Femur (tissue), 1 donor: ENCODE measurements around the gene SHISA7.
"Not testable (repeated sequence)": the region's sequence is repeated elsewhere in the genome, so short reads cannot be mapped to it uniquely, and the experiment has no call there.

Experiments
- DNase-seq: peaks from one replicate; pipeline ENCODE4 v3.0.0-alpha.2; 2017

The SHISA7 gene

DNA sequence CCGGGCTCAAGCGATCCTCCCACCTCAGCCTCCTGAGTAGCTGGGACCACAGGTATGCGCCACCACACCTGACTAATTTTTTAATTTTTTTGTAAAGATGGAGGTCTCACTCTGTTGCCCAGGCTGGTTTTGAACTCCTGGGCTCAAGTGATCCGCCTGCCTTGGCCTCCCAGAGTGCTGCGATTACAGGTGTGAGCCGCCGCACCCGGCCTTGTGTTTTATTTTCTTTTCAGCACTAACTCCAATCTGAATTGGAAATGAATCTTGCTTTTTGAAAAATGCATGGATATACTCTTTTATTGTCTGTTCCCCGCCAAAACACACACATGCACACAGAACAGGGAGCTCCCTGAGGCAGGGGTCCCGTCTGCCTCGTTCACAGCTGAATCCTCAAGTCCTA lies 19.6 kb upstream of the SHISA7 start:
- no peak for DNase-seq

DNA sequence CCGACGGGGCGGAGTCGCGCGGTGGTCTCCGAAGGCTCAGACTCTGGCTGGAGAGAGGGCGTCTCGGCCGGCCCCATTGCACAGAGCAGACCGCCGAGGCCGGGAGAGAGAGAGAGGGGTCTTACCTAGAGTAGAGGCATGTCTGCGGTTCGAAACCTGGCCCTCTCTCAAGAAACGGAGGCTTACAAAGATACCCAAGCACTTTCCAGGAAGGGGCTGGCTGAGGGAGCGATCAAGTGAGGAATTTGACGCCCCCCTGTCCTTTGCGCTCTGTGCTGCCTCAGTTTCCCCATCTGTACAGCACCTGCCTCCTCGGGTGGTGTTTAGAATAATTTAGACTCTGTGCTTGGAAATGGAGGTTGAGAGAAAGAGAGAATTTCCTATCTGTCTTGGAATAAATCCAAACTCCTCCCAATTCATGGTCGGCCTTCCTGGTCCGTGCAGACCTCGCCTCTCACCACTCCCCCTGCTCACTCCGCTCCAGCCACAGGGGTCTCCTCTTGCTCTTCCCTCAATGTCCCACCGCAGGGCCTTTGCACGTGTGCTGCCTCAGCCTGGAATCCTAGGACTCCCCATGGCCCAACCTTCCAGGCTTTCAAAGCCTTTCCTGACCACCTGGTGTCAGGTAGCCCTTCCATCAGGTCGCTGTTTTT lies 19.0 kb upstream of the SHISA7 start:
- no peak for DNase-seq

DNA sequence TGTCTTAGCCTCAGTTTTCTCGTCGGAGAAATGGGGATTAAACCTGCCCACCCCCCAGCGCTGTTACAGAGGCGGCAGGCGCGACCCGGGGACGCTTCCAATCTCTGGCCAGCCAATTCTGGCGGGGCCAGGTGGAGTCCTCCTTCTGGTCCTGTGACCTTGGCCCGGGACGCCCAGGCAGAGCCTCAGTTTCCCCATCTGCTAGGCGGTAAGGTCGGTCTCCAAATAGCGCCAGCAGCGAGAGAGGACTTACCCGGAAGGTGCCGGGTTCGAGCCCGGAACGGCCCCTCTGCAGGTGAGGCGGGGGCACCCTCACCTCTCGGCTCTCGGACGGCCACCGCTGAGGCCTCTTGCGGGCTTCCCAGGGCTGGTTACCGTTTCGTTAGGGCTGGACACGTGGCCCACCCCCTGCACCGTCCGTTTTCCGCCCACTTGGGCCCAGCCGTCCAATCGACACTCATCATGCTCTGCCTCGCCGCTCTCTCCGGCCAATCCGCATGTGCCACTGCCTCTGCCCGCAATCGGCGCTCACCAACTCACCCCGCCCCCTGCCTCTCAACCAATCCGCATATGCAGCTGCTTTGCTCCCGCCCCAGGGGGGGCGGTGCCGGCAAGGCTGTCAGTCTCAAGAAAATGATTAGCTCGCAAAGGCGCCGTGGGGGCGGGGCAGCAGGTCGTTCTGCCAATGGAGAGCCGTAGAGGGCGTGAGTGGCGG lies 18.3 kb upstream of the SHISA7 start, which contains the start of gene ISOC2:
TSS of gene ISOC2 (minus strand) at position 384 of the 715 bp plus-strand sequence. CDS start 5,156 bp downstream, outside the sequence.
- peak; percentile 100 for DNase-seq

DNA sequence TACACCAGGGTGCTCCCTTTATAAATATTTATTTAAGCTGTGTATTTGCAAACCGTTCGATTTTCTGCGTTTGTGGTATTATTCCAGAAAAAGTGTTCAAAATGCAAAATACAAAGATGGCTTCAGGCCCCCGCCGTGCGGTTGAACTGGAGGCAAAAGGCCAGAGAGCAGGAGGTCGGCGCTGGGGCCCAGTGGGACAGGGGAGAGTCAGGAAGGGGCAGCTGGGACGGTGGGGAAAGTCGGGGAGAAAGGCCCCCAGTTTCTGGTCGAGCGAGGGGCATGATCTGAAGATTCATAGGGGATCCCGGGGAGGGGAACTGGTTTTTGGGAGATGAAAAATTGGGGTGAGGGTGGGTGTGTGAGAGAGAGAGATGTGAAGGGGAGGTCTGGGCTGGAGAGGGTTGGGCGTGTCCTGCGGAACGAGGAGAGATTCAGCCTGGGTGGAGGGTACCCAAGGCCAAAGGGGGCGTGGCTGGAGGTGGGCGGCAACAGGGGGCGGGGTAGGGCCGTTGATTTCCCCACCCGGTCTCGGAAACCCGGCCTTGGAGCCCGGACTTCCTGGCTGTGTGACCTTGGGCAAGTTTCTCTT lies 17.7 kb upstream of the SHISA7 start:
- peak; percentile 94 for DNase-seq

DNA sequence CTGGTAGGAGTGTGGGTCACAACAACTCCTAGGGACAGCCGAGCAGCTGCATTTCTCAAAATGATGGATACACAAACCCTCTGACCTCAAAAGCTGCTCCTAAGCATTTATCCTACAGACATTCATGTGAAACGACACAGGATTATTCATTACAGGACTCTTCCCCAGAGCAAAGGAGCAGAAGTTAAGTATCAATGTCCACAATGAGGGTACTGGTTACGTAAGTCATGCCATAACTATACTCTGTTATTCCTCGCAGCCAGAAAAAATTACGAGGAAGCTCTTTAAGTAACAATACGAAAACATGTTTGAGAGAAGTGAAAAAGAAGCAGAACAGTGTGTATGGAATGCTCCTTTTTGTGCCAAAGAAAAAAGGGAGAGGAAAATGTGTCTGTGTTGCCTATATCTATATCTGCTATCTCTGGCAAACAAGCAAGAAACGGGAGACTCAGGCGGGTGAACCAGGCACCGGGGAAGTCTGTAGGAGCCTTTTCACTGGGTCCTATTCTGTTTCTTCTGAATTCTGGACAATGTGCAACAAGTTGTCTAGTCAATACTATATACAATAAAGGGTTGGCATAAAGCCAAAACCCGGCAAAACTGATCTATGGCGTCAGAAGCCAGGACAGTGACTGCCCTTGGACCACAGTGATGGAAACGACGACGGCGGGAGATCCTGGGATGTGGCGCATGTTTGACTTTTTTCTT lies 17.0 kb upstream of the SHISA7 start:
- no peak for DNase-seq

DNA sequence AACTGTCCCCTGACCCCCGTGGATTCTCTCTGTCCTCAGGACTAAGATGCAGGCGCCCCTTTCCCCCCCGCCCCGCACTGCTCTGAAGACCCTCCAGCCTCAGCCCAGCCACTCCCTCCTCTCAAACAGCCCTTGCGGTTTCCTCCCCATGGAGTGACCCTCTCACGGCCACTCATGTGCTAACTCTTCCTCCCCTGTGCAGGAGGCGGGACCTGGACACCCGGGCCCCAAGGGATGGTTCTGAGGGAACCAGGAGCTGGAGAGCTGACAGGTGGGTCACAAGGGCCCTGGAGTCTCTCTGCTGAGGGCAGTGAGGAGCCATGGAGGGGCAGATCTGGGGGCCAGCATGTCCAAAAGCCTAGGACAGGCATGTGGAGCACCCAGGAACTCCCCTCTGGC lies 16.4 kb upstream of the SHISA7 start:
- DNase-seq: no peak

DNA sequence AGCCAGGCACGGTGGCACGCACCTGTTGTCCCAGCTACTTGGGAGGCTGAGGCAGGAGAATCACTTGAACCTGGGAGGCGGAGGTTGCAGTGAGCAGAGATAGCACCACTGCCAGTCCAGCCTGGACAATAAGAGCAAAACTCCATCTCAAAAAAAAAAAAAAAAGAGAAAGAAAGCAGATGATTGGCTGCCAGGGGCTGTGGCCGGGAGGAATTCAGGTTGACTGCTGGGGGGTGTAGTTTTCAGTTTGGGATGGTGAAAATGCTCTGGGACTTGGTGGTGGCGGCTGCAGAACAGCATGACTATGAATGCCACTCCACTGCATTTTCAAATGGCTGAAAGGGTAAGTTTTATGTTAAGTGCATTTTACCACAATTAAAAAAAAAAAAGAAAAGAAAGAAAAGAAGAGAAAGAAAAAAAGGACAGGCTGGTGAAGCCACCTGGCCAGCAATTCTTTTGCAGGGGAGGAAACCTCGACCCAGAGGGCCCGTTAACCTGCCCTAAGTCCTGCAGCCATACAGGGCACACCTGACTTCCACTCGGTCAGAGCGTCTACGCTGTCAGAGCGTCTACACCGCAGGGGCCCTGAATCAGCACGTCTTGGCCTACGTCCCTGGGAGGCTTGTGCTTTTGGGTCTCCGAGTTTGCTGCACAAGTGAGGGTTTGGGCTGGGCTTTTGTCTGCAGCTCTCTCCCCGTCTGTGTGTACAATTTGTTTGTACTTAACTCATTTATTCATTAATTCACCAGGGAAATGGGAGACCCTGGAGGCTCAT lies 14.8 kb upstream of the SHISA7 start:
- DNase-seq: no peak

DNA sequence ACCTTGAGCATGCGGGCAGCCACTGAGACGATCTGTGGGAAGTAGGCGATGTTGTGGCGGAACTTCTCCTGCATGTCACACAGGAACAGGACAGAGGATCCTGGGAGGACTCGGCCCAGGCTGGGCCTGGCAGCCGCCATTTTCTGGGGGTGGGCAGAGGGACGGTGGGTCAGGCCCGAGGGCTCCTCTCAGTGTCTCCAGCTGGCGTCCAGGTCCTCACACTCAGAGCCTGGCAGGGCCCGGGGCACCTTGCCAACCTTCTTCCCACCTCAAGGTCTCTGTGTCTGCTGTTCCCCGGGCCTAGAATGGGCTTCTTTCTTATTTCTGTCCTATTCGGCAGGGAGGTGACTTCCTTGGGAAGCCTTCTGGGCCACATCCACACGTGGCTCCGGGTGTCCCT lies 13.2 kb upstream of the SHISA7 start:
- no peak for DNase-seq

DNA sequence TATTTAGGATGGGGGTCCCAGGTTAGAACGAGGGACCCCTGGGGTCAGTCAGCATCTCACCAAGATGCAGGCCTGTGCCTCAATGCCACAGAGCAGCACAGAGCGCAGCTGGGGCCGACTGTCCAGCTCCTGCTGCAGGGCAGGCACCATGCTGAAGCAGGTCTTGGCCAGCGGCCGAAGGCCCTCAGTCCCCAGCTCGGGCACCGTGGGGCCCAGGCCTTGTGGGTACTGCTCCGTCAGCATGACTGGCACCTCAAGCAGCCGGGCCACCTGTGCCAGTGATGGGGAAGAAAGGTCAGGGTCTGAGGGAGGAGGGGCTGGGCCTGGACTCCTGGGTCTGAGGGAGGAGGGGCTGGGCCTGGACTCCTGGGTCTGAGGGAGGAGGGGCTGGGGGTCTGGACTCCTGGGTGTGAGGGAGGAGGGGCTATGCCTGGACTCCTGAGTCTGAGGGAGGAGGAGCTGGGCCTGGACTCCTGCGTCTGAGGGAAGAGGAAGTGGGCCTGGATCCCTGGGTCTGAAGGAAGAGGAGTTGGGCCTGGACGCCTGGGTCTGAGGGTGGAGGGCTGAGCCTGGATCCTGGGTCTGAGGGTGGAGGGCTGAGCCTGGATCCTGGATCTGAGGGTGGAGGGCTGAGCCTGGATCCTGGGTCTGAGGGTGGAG lies 12.6 kb upstream of the SHISA7 start:
- DNase-seq: no peak

DNA sequence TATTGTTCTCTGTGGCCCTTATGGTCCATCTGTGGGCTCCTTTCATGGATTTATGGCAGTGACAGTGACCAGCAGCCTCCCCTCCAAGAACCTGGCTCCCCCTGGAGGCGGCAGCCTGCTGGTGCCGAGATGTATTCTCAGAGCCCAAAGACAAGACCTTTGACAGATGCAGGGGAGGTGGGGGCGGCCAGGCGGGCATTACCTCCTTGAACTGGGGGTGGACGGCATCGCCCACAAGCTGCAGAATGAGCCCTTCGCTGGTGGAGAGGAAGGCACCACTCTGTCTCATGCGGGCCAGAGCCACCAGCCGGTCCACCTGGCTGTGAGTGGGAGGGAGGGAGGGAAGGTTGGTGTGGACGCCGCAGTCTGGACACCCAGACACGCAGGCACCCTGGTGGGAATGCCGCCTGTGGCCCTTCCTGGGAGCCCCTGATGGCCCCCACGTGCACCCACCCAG lies 11.7 kb upstream of the SHISA7 start:
- no peak for DNase-seq

DNA sequence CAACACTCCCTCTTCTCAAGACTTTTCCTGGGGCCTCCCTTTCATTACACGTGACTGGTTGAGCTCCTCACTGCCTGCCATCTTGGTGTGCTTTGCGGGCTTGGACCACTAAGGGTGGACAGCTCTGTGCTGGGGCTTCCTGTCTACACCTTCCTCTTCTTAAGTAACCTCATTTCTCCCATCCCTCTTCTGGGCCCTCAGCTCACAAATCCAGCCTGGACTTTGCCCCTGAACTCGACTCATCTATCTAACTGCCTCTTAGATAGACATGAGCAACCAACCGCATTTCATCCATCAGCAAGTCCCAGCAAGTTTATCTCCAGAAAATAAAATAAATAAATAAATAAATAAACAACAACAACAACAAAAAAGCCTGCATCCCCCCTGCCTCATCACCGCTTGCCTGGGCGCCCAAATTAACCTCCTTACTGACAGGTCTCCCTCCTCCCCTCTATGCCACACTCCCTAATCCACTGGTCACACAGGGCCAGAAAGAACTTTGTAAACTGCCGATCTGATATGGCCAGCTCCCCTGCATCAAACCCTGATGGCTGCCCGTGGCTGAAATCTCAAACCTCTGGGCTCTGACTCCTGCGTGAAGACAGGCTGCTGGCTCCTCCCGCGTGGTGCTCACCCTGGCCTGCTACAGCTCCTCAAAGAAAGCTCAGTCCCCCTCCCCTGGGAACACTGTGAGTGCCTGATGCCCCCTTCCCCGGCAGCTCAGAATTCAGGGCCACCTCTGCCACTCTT lies 10.6 kb upstream of the SHISA7 start:
- no peak for DNase-seq

DNA sequence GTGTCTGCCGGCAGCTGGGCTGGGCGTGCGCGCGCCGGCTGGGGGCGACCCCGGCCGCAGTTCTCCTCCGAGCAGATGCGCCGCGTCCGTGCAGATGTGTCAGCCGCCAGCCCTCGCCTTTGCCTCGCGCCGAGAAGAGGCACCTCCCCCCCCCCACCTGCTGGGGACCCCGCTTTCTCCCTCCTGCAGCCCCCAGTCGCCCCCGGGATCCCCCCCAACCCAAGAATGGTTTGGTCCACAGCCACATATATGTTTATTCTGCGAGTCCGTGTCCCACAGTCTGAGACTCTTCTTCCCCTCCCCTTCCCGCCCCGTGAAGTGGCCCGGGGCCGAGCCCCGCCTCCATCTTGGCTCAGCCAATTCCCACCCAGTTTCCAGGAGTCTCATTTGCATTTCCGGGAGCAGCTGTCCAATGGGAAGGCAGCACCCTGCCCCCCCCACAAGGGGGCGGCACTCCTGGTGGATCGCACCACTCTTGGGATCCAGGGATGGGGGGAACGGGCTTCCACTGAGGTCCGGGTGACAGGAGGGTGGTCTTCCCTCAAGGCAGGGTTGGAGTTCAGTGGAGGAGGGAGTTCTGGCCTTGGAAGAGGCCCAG lies 9.7 kb upstream of the SHISA7 start:
- peak; percentile 94 for DNase-seq

DNA sequence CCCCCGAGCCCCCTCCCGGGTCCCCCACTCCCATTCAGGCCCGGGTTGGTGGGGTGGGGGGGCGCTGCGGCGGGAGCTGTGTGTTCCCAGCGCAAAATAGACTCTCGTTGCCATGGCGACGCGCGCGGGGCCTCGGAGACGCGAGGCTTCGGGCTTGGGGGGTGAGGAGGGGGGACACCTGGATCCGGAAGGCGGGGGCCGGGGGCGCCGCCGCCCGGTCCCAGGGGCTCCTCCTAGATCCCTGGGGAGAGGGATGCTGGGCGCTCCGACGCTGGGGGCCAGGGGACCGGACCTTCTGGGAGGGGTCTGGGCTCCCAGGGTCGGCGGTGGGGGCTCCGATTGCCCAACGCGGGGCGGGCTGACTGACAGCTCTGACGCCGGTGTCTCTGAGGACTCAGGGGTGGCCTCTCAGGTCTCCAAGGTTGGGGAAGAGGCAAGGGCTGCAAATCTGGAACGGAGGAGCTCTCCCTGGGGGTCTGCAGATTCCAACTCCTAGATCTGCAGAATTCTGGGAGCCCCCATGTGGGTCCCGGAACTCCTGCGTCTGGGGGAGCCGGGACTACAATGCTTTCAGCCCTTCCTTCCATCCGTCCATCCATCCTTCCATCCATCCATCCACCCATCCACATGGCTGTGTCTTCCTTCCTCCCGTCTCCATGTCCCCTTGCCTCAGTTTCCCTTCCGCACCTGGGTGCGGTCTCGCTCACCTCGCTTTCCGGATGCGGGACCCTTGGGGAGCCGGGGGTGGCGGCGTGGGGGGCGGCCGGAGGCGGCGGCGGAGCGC lies 9.1 kb upstream of the SHISA7 start:
- DNase-seq: no peak

DNA sequence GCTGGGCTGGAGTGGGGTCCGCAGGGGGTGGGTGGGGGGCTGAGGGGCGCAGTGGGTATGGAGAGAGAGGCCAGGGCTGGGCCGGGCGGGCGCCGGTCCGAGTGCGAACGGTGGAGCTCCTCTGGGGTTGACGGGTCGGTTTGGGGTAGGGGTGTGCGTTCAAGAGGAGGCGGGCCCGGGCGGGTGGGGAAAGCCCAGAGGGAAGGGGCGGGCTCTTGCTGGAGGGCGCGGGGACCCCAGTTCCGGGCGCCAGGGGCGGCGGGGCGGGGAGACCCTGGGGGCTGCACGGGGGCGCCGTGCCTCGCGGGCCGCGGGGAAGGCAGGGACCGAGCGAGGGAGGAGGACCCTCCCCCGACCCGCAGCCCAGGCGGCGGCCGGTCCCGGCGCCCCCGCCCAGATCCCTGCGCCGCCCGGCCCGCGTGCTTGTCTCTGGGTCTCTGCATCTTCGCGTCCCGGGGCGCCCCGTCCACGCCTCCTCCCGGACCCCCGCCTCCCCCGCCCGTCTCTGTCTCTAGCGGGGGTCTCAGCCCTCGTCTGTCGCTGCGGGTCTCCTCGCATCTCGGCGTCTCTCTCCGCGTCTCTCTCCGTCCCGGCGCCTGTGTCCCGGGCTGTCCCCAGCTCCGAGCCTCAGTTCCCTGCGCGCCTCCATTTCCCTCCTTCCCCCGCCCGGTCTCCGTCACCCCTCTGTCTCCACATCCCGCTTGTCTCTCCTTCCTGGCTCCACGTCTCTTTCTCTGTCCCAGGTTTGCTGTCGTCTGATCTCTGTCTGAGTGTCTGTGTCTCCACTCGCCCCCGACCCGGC lies 8.3 kb upstream of the SHISA7 start:
- DNase-seq: no peak

DNA sequence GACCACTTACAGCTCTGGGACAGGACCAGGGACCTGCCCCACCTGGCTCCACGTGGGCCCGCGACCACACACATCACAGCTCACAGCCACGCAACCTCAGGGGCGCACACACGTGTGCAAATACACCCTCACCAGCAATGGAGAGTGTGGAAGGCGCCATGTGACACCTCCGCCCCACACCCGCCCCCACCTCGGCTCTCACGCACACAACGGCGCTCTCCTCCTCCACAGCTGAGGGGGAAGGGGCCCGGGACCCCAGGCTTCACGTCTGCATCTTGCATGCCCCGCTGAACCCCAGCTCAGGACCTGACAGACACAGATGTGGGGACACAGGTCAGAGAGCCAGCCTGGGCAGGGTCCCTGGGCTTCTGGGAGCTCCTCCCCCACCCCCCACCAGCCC lies 6.4 kb upstream of the SHISA7 start:
- no peak for DNase-seq

DNA sequence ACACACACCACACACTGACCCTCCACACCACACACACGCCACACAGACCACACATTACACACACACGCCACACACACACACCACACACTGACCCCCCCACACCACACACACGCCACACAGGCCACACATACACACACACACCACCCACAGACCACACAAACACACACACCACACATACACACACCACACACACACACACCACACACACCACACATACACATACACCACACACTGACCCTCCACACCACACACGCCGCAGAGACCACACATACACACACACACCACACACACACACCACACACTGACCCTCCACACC lies 5.0 kb upstream of the SHISA7 start:
- not testable (repeated sequence) for DNase-seq

DNA sequence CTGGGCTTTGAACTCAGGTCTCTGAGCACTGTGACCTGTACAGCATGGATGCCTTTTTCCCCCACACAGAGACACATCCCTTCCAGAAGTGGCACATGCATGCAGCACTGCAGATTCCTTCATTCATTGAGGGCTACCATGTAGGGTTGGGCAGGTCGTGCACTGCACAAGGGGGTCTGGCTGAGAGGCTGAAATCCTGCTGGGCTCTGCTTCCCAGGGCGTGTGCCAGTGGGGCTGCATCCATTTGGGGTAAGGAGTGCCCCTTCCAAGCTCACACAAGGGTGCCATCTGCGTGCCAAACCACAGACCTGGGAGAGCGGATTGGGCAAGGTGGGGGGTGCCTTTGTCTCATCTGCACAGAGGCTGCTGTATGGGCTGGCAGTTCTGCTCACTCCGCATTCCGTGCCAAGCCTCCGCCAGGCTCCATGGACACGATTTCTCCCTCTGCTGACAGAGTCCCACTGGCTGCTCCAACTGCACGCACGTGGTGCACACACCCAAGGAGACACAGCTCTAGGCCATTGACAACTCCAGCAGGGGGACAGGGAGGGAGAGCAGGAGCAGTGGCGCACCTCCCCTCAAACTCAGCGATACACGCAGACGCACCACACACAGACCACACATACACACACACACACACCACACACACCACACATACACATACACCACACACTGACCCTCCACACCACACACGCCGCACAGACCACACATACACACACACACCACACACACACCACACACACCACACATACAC lies 4.5 kb upstream of the SHISA7 start:
- DNase-seq: no peak

DNA sequence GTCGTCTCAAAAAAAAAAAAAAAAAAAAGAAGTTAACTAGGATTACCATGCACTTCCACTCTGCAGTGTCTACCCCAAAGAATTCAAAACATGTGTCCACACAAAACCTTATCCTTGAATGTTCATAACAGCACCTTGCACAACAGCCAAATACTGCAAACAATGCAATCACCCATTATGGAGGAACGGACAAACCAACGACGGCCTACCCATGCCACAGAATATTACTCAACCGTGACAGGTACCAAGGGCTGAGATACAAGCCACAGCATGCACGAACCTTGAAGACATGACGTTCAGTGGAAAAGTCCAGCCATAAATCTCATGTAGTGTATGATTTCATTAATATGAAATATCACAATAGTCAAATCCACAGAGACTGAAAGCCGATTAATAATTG lies 3.0 kb upstream of the SHISA7 start:
- DNase-seq: no peak

DNA sequence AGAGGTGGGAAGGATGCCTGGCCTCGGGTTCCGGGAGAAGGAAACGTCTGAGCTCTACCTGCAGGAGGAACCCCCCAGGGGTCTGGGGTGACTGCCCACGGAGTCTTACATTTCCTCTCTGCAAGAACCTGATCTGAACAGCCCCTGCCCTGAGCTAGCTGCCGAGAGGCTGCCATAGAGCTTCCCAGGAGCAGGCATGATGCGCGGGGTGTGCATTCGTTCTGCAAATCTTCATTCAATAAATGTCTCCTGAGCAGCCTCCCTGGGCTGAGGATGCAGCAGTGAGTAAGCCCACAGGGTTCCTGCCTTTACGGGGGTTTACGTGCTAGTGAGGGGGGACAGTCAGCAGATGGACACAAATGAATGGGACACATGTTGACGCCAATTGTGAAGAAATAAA lies 1.5 kb upstream of the SHISA7 start:
- DNase-seq: no peak
